GM19438 (cell line): ENCODE results near the gene SETX.

ENCODE experiments used
- ATAC-seq: cut with Tn5 transposase; IDR thresholded peaks from one replicate; pipeline ENCODE4 v1.9.1; 2021; ENCODE audit warnings: low read depth; ENCODE audit not compliant: unreplicated experiment

SETX gene

DNA sequence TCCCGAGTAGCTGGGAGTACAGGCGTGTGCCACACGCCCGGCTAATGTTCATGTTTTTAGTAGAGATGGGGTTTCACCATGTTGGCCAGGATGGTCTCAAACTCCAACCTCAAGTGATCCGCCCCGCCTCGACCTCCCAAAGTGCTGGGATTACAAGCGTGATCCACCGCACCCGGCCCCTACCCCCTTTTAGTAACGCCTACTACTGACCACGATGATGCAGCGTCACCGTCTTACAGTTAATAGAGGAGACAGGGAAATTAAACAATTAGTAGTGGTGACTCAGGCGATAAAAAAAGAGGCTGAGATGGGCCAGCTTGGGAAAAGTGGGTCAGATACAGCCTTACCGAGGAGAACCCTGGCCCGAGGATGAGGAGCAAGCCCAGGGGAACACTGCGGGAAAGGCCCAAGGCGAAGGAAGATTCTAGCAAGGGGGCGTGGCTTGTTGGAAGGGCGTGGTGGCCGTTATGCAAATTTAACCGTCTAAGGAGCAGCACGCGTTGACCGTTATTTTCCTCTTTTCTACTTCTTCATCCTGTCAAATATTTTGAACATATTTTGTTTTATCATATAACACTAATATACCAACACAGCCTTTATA is 1.6 kb upstream of the SETX start:
- ATAC-seq = no peak

DNA sequence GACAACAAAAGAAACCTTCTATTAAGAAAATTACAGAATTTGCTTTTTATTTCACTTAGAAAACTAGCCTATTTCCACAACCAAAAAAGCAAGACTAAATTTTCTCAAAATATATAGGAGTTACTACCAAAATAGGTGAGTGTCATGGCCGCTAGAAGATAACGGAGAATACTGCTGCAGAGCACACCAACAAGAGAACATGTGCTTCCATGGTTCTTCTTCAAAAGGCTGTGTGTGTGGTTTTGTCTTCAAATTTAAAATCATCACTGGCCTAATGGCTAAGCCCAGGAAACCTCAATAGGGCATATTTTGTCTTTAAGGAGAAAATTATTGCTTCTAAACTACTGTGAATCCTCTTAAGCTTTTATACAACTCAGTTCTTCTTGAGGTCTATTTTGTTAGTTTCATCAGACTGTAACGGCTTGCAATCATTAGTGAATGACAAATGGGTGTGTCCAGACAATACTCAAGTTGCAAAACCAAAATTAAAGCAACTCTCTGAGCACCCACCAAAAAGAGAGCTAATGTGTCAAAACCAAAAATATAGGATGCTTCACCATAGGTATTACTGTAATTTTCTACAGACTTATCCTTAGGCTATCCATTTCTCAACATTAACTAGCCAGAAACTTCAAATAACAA is 3.3 kb downstream of the SETX start:
- no peak for ATAC-seq

GRCh38 chr9:132350861-132351315 is 3.9 kb downstream of the SETX start:
- ATAC-seq = no peak

DNA sequence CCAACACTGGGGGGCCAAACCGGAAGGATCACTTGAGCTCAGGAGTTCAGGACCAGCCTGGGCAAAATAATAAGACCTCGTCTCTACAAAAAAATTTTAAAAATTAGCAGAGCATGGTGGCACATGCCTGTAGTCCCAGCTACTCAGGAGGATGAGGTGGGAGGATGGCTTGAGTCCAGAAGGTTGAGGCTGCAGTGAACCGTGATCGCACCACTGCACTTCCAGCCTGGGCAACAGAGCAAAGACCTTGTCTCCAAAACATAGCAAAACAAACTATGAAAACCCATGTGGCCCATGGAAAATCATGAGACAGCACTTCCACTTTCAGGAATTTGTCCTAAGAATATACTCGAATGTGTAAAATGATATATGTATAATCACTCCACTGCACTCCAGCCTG is 6.1 kb downstream of the SETX start:
- no peak for ATAC-seq

DNA sequence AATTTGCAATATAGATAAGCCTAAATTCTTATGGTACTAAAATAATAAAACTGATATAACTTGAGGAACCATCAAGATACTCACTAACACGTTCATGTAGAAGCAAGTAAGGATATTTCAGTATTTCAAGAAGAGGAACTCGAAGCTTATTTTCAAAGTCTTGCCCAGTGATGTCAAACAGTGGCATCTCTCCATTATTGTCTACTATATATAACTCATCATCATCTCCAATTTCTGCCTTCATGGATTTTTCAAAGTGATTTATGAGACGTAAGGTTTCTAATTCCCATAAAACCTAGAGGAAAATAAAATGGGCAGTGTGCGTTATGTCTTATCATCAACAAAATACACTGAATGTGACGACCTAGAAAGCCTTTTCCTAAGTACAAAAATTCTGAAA is 8.6 kb downstream of the SETX start:
- ATAC-seq = no peak

DNA sequence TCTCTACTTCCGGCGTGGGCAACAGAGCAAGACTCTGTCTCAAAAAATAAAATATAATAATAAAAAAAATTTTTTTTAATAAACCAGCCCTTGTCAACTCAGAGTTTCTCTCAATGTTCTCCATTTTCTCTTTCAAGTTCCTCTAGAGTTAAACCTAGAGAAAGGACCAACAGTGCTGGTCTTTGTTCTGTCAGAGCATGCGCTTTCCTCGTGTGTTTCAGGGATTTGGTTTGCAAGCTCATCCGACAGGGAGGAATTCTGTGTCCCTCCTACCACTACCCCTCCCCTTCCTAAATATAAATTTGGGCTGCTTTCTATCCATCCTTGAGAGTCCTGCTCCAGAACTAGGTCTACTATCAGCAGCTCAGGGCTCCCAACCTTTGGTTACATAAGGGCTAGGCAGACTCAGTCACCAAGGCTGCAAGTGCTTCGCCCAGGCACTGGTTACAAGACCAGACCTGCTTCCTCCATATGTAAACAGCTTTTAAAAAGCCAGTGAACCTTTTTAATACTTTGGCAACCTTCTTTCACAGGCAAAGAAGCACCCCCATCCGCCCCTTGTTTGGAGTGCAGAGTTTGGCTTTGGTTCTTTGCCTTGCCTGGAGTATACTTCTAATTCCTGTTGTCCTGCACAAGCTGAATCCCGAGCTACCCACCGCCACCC is 13.5 kb downstream of the SETX start:
- no peak for ATAC-seq

DNA sequence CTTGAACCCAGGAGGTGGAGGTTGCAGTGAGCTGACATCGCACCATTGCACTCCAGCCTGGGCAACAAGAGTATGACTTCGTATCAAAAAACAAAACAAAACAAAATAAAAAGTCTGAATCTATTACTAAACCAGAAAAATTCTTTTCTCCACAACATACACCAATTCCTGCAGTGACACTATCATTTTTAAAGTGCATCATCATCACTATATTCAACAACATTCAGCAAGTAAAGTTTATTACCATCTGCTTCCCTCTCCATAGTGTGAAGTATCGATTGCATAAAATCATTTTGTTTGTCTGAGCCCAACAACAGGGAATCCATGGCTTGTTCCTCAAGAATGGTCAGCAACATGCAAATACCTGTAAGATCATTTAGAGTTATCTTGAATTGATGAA is 20.4 kb downstream of the SETX start:
- ATAC-seq = no peak

- ATAC-seq = no peak
Observed at GRCh38 chr9:132333556-132333955, 21.2 kb downstream of the SETX start.

- ATAC-seq = no peak
Observed at GRCh38 chr9:132328580-132328979, 26.2 kb downstream of the SETX start.

- no peak for ATAC-seq
Observed at GRCh38 chr9:132327537-132327936, 27.2 kb downstream of the SETX start.

DNA sequence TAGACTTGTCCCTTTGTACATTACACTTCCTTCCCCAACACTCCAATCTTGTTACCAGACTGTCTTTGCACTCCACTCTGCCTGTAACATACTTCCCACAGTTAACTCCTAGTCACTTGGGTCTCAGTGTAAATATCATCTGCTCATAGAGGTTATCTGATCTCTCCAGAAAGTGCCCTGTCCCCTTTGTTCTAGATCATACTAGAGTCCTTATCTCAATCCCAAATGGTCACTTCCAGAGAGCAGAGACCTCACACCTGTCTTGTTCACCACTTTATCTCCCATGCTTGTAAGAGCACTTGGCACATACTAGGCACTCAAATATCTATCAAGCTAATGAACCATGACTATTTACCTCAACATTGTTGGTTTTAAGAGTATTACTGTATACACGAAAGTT is 30.4 kb downstream of the SETX start:
- no peak for ATAC-seq

DNA sequence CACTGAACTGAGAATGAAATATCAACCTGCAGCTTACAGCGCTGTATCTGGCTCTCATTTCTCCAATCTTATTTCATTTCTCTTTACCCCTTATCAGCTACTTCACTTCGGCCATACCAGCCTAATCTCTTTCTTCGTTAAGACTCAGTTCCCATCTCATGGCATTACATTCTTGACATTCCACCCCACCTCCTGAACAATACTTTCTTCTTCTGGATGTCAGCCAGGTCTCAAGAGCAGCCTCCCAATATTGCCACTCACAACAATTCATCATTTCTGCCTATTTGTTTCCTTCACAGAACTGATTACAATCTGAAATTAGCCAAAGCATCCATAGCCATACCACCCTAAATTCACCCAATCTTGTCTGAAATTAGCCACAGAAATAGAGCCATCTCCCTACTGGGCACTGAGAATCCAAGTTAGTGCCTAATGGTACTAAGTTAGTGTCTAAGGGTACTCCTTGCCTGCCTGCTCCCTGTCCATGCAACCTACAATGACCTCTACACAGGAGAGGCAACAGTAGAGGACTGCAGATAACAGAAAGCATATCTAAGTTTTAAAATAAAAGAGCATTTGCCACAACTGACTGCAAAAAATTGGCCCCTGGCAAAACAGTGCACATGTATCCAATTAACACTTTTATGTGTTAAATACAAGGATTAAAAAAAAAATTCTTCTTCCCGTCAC is 35.2 kb downstream of the SETX start:
- ATAC-seq = no peak

DNA sequence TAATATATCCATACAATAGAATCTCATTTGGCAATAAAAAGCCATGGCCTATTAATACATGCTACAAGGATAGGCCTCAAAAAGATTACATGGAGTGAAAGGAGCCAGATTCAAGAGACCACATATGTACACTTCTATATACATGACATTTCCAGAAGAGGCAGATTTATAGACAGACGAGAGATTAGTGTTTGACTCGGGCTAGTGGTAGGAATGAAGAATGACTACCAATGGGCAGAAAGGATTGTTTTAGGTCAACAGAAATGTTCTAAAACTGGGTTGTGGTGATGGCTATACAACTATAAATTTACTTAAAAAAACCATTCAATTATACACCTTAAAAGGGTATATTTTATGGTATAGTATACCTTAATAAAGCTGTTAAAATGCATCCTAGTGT is 41.9 kb downstream of the SETX start:
- no peak for ATAC-seq

GRCh38 chr9:132312426-132312825 is 42.4 kb downstream of the SETX start:
- ATAC-seq = no peak

DNA sequence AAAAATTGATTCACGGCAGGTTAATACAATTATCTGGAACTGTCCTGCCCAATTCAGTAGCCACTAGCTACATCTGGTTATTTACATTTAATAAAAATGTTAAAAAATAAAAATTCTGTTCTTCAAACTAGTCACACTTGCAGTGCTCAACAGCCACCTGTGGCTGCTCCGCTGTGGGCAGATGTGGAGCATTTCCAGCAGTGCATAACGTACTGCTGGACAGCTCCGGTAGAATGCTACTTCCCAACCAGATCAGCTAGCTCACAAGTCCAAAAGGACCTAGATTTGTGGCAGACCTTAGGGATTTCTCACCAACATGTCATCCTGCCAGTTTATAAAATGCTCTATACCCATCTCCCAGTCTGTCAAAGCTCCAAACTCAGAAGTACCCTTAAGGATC is 42.8 kb downstream of the SETX start:
- no peak for ATAC-seq

DNA sequence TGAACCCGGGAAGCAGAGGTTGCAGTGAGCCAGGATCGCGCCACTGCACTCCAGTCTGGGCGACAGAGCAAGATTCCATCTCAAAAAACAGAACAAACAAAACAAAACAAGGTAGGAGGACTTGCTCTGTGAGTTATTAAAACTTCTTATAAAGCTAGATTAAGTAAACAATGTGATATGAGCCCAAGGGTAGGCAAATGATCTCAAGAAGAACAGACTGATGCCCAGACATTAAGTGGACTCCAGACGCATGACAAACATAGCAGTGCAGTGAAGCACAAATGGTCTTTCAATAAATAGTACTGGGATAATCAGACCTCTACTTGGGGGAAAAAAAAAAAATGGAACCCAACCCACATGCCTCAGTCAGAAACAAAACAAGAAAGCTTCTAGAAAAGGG is 45.7 kb downstream of the SETX start:
- no peak for ATAC-seq

DNA sequence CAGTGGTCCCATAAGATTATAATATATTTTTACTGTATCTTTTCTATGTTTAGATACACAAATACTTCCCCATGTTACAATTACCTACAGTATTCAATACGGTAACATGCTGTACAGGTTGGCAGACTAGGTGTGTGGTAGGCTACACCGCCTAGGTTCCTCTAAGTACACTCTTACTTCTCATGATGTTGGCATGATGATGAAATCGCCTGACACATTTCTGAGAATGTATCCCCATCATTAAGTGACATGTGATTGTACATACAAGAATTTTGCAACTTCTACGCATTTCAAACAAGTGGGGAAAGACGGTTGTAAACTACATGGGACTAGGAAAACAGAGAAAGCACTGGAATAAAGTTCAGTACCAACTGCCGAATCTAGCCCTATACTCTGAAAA is 53.3 kb downstream of the SETX start:
- no peak for ATAC-seq

DNA sequence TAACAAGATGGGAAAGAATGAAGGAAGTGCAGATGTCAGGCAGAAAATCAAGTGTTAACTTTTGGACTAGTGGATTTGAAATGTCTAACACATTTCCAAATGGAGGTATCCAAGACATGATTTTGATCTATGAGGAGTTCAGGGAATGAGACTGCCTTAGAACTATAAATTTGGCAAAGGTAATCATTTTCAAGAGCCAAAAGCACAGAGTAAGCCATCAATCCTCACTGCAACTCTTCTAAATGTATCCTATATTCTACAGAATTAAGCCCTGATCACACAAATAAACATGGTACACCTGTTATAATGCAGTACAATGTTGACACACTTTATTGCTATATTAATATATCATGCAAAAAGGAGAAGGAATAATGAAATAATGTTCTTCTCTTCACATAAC is 55.6 kb downstream of the SETX start:
- ATAC-seq = no peak

DNA sequence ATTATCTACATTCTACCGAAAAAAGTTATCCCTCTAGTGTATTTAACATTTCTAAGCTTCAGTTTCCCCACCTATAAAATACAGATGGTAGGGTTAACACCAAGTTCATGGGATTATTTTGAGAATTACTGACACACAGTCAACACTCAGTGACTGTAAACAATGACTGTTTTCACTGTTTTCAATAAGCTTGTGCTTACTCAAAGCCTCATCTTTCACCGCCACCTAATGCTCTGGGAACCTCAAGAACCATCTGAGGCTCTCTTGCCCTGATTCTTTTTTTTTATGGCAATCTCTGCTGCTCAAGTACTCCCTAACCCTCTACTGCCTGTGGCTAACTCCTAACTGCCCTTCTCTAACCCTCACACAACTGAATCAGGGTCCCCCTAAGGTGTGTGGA is 59.6 kb downstream of the SETX start:
- no peak for ATAC-seq

DNA sequence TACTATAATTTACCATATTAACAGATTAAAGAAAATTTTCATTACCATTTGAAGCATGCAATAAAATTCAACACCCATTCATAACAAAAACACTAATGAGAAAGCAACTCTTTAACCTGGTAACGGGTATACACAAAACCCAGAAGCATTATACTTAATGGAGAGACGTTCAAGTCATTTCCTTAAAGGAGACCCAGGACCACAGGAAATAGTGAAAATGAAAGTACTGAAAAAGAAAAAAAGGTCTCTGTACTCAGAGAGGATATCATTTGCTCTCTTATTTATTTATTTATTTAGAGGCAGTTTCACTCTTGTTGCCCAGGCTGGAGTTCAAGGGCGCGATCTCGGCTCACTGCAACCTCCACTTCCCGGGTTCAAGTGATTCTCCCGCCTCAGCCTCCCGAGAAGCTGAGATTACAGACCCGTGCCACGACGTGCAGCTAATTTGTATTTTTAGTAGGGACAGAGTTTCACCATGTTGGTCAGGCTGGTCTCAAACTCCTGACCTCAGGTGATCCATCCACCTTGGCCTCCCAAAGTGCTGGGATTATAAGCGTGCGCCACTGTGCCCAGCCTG is 61.6 kb downstream of the SETX start:
- ATAC-seq = no peak

- no peak for ATAC-seq
Observed at GRCh38 chr9:132288966-132289365, 65.8 kb downstream of the SETX start.
